HG02798 (cell line): ENCODE results near the gene PLCE1.

Experiments used
- ATAC-seq: cut with Tn5 transposase; IDR thresholded peaks from one replicate; pipeline ENCODE4 v1.9.1; 2021; ENCODE audit warnings: mild to moderate bottlenecking; ENCODE audit not compliant: unreplicated experiment, poor library complexity

Gene PLCE1

GRCh38 chr10:94014304-94014703 is 20.6 kb downstream of the PLCE1 start:
- no peak for ATAC-seq

GRCh38 chr10:94016727-94017714 is 23.3 kb downstream of the PLCE1 start:
- no peak for ATAC-seq

- ATAC-seq, result no peak
These were observed 24.4 kb downstream of the PLCE1 start for GRCh38 chr10:94018107-94018506.

GRCh38 chr10:94023906-94024305 is 30.2 kb downstream of the PLCE1 start:
- ATAC-seq, result no peak

GRCh38 chr10:94024407-94024806 is 30.7 kb downstream of the PLCE1 start:
- no peak for ATAC-seq

GRCh38 chr10:94025806-94026205 is 32.1 kb downstream of the PLCE1 start:
- no peak for ATAC-seq

- no peak for ATAC-seq
These were observed 33.5 kb downstream of the PLCE1 start for GRCh38 chr10:94027197-94027596.

- no peak for ATAC-seq
These were observed 36.2 kb downstream of the PLCE1 start for GRCh38 chr10:94029955-94030354.

GRCh38 chr10:94035982-94036765 is 42.4 kb downstream of the PLCE1 start:
- ATAC-seq, result no peak

GRCh38 chr10:94036766-94037033 is 43.0 kb downstream of the PLCE1 start:
- ATAC-seq, result no peak

- ATAC-seq, result no peak
These were observed 43.6 kb downstream of the PLCE1 start for GRCh38 chr10:94037286-94037685.

- no peak for ATAC-seq
These were observed 44.3 kb downstream of the PLCE1 start for GRCh38 chr10:94038024-94038423.

GRCh38 chr10:94041206-94041605 is 47.5 kb downstream of the PLCE1 start:
- no peak for ATAC-seq

- ATAC-seq, result no peak
These were observed 48.5 kb downstream of the PLCE1 start for GRCh38 chr10:94042001-94042833.

GRCh38 chr10:94042834-94043175 is 49.1 kb downstream of the PLCE1 start:
- ATAC-seq, result no peak
